ENCODE measurements around the gene PHACTR1.

PHACTR1 gene

DNA sequence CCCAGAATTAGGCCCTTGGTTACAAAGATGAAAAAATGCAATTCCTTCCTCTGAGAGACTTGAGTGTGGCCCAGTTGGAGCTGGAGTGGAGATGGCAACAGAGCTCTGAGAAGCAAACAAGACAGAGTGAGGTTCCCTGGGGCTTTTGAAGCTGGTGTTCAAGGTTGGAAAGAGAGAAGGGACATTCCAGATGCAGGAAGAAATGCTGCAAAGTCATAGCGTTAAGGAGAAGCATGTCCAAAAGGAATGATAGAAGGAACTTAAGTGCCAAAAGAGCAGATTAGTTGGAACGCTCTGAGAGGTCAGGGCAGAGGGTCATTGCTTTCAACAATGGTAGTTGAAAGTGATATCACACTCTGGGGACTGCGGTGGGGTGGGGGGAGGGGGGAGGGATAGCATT lies 360.0 kb downstream of the PHACTR1 start:
- no peak overlapping the region for H3K4me3 ChIP-seq (ENCODE audit: low read depth, low read length)
- TF ChIP-seq, protein P1, sequence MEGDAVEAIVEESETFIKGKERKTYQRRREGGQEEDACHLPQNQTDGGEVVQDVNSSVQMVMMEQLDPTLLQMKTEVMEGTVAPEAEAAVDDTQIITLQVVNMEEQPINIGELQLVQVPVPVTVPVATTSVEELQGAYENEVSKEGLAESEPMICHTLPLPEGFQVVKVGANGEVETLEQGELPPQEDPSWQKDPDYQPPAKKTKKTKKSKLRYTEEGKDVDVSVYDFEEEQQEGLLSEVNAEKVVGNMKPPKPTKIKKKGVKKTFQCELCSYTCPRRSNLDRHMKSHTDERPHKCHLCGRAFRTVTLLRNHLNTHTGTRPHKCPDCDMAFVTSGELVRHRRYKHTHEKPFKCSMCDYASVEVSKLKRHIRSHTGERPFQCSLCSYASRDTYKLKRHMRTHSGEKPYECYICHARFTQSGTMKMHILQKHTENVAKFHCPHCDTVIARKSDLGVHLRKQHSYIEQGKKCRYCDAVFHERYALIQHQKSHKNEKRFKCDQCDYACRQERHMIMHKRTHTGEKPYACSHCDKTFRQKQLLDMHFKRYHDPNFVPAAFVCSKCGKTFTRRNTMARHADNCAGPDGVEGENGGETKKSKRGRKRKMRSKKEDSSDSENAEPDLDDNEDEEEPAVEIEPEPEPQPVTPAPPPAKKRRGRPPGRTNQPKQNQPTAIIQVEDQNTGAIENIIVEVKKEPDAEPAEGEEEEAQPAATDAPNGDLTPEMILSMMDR (IDR thresholded peaks at IDR 0.05; ENCODE audit: control insufficient read depth, extremely low read depth, insufficient read depth), result no peak
- DNase-seq (ENCODE audit: low read depth), result no peak

DNA sequence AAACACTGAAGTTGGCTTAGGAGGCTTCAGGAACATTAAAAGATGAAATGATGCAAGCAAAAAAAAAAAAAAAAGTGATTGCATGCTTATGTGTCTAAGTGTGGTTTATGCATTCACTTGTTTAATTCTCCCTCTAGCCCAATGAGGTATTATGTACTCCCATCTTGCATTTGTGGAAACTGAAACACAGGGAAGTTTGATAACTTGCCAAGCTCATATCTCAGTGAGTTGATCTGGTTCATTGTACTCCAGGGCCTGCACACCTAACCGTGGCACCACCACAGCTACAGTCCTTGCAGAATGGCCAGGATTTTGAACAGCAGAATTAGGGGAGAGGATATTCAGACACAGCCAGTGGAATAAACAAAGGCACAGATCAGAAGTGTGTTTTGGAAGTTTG lies 360.6 kb downstream of the PHACTR1 start:
- no peak for DNase-seq (ENCODE audit: low read depth)
- H3K4me3 ChIP-seq (ENCODE audit: low read depth, low read length), result no peak overlapping the region
- TF ChIP-seq, protein P1 (IDR thresholded peaks at IDR 0.05; ENCODE audit: control insufficient read depth, extremely low read depth, insufficient read depth), result no peak

DNA sequence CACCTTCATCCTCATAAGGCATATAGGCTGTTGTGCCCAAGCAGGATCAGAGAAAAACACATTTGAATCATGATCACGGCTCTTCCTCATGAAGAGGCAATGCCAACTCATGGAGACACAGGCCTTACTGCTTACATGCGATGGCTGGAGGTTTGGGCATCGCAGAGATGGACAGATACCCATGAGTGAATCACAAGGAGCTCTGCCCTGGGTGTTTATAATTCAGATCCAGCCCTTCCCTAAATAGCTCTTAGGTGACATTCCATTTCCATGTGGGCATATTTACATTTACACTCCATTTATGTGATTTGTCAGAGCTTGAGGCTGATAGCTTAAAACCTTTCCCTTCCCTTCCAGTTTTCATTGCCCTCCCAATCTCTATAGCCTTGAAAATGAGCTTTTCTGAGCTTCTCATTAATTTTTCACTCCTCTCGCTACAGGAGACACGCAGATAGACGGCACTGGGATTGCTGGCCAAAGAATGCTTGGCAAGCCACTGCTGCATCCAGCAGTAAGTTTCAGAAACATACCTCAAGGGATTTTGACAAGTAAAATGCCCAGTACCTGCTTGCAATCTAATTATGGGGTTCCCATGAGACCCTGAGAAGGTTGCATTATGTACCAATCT lies 362.6 kb downstream of the PHACTR1 start:
- TF ChIP-seq, protein P1 (IDR thresholded peaks at IDR 0.05; ENCODE audit: control insufficient read depth, extremely low read depth, insufficient read depth), result no peak
- H3K4me3 ChIP-seq (ENCODE audit: low read depth, low read length), result no peak overlapping the region
- no peak for DNase-seq (ENCODE audit: low read depth)

DNA sequence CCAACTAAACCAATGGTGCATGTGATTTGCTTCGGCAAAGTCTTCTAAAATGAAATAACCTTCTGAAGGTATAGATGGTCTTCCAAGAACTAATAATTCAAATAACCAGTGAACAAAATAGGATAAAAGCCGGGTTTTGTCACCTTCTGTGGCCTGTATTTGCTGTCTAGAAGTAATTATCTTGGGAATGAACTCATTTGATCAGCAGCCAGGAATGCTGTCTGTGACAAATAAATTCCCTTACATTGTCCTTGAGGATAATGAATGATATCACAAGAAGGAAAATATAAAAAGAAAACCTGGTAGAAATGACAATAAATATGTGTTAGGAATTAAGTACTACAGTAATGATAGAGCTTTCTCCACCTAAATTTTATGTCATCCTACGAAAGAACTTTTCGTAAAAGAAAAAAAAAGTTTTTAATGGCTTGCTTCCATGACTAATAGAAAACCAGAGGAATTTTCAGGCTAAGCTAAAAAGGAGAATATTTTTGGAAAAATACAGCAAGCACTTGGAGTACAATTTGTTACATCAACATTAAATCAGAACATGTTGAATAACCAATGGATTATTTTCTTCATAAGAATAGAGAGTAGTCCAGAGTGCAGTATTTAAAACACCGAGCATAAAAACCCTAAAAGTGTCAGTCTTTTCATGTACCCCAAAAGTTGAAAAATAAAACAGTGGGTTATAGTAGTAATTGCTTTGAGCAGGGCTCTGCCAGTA lies 364.1 kb downstream of the PHACTR1 start:
- DNase-seq (ENCODE audit: low read depth), result no peak
- H3K4me3 ChIP-seq (ENCODE audit: low read depth, low read length), result no peak overlapping the region
- TF ChIP-seq, protein P1 (IDR thresholded peaks at IDR 0.05; ENCODE audit: control insufficient read depth, extremely low read depth, insufficient read depth), result no peak

DNA sequence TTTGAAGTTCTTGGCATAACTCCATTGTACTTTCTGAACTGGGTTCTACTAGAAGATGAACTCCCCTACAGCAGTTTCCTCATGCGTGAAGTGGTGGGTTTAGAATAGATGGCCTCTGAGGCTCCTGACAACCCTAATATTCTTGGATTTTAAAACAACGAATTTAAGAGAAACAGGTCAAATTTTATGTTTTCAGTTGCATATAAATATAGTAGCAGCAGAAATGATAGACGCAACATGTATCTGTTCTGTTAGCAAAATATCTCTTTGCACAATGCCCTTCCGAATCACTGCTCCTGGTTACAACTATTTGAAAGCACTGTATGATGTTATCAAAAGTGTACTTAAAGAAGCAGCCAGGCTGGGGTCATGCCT lies 364.6 kb downstream of the PHACTR1 start:
- no peak overlapping the region for H3K4me3 ChIP-seq (ENCODE audit: low read depth, low read length)
- DNase-seq (ENCODE audit: low read depth), result no peak
- TF ChIP-seq, protein P1 (IDR thresholded peaks at IDR 0.05; ENCODE audit: control insufficient read depth, extremely low read depth, insufficient read depth), result no peak

DNA sequence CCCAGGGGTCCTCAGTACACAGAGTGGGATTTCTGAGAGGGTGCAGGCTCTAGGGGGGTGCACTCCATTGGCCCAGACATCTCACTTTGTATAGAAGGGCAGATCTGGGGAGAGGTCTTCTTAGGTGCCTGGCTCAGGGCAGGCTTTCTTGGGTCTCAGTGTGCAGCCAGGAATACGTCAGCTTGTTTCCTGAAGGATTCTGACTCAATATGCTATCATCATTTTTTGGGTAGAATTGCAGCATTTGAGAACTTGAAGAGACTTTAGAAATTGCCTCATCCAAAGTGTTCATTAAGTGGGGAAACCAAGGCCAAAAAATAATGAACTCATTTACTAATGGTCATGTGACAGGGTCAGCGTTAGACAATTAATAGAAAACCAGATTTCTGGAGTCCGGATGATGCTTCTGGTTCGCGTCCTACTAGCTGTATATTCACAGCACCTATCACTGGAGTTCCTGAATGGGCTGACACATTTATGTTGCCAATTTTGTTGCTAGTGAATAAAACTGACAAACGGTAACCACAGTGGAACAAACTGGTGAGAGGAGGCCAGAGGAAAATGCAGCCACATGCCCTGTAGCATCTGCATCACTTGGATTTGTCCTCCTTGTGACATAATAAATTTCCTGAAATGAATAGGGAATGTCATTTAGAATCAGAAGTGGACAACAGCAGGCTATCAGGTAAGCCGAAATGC lies 372.9 kb downstream of the PHACTR1 start:
- TF ChIP-seq, protein P1 (IDR thresholded peaks at IDR 0.05; ENCODE audit: control insufficient read depth, extremely low read depth, insufficient read depth), result no peak
- H3K4me3 ChIP-seq (ENCODE audit: low read depth, low read length), result no peak overlapping the region
- DNase-seq (ENCODE audit: low read depth), result no peak

Measured in LNCaP clone FGC (cell line).